NCI-H69 (cell line): Measurements from ENCODE around the gene SLC26A5.

Experiments
- DNase-seq: peaks from one replicate; lab custom pipeline; 2025; lab: John Stamatoyannopoulos, UW

SLC26A5 gene

DNA sequence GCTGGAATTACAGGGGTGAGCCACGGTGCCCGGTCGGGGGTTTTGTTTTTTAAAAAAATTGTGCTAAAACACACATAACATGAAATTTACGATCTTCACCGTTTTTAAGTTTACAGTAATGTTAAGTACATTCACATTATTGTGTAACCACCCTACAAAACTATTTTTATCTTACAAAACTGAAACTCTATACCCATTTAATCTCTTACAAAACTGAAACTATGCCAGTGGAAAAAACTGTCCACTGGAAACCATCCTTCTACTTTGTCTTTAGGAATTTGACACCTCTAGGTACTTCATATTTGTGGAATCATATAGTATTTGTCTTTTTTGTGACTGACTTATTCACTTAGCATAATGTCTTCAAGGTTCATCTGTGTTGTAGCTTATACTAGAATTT lies 99.6 kb downstream of the SLC26A5 start:
- DNase-seq = no peak

DNA sequence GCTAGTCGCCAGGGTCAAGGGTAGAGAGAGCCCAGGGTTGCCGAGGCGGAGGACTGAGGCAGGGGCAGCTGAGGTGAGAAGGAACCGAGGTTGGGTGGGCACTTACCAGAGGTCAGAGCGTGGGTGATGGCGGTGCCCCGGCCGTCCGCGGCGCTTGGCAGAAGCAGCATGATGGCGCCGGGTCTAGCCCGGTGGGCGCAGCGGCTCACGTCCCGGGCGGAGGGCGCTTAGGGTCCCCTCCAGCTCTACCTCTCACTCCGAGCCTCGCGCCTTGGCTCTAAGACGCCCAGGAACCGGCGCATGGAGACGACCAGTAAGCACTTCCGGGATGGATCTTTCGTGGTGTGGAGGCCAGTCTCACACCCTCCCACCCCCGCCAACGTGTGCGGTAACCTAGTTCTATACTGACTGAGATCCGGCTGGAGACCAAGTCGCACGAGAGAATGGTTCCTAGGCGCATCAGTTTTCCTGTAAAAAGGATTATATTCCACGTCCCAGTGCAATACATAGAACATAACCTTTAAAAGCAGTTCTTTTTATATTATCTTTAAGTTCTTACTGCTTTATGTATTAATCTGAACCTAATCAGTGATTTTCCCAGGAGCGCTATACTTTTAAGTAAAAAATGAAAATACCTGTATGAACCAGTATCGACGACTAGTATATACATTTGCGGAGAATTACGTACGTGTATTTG lies 101.4 kb downstream of the SLC26A5 start, which contains the start of gene DNAJC2:
TSS of gene DNAJC2 (minus strand) at position 315 of the 697 bp plus-strand sequence. CDS start at position 170, 145 bp downstream.
- peak; percentile 98 for DNase-seq

DNA sequence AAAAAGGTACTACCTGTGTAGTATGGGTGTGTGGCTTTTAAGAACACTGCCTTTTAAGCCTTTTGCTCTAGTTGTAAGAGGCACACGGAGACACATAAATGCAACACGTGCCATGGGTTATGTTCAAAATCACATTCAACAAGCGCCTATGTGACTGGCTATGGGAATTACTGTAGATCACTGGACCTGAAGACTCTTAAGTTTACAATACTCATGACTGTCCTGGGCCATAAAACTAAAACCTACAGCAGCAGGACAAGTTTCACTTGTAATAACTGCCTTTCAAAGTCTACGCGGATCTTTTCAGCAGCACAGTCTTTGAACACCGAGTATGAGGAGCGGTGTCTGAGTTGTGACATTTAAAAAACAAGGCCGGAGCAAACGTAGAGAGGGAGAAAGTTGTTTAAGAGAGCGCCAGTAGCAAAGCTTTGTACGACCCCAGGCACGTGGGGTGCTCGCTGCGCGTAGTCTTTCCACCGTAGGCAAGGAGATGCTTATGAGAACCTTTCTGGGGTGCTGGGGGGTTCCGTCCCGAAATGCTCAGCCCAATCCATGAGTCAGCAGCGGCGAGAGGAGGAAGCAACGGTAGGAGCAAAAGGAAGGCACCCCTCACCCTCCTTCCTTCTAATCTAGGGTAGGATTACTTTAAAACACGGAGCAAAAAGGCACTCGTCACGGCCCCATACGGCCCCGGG lies 102.1 kb downstream of the SLC26A5 start:
- DNase-seq = peak; percentile 59

GRCh38 chr7:103343332-103343731 lies 102.7 kb downstream of the SLC26A5 start:
- no peak for DNase-seq

DNA sequence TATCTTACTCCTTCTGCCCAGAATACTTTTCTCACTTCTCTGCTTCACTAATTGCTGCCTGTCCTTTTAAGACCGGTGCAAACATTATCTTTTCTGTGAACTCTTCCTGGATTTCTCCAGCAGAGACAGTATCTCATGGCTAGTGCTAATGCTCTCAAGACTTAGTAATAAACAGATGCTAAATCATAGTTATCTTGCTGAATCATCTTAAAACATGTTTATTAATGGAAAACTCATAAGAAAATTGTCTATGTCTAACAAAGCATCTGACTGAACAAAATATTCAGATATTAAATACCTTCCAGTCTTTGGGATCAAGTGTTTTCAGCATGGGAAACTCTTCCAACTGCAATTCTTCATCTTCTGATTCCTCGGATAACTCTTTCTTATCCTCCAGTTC lies 104.5 kb downstream of the SLC26A5 start:
- no peak for DNase-seq

- no peak for DNase-seq
Measured at GRCh38 chr7:103338864-103339263, 107.1 kb downstream of the SLC26A5 start.

- no peak for DNase-seq
Measured at GRCh38 chr7:103336761-103337160, 109.2 kb downstream of the SLC26A5 start.

- DNase-seq = no peak
Measured at GRCh38 chr7:103325744-103326143, 120.3 kb downstream of the SLC26A5 start.
